PC-3 (cell line): ENCODE data around the gene NBPF1.

Experiments
- EZH2 ChIP-seq: fragments of 300-600 bp; sonication (generic); IDR thresholded peaks from one replicate; pipeline ENCODE4 v1.6.1; 2017; ENCODE audit warnings: antibody characterized with exemption, mild to moderate bottlenecking, low read length; ENCODE audit not compliant: unreplicated experiment
- EZH2phosphoT487 ChIP-seq: fragments of 300-600 bp; sonication (generic); IDR thresholded peaks from 2 replicates; pipeline ENCODE4 v1.6.1; 2018; ENCODE audit warnings: mild to moderate bottlenecking, antibody characterized with exemption, low read length, borderline replicate concordance
- TF ChIP-seq, protein P1 (sequence below): fragments of 300-600 bp; sonication (generic); conservative IDR thresholded peaks from 2 replicates; pipeline ENCODE4 v1.5.1; 2017; ENCODE audit warnings: antibody characterized with exemption, low read depth, mild to moderate bottlenecking, low read length

DNA sequence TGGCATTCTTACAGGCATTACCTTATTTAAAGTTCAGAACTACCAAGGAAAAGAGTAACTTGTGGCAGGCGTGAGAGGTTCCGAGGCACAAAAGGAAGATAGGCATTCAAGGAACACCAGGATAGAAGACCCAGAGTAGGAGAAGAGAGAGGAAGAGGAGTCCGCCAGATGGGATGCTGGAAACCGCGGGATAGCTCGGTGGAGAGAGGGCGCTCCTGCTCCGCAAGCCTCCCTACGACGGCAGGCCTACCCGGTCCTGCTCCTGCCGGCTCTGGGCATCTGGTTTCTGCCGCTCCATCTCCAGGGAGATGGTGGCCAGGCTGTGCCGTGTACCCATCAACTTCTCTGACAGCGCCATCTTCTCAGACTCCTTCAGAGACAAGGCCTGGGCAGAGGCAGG lies 5.4 kb upstream of the NBPF1 start:
- TF ChIP-seq, protein P1, sequence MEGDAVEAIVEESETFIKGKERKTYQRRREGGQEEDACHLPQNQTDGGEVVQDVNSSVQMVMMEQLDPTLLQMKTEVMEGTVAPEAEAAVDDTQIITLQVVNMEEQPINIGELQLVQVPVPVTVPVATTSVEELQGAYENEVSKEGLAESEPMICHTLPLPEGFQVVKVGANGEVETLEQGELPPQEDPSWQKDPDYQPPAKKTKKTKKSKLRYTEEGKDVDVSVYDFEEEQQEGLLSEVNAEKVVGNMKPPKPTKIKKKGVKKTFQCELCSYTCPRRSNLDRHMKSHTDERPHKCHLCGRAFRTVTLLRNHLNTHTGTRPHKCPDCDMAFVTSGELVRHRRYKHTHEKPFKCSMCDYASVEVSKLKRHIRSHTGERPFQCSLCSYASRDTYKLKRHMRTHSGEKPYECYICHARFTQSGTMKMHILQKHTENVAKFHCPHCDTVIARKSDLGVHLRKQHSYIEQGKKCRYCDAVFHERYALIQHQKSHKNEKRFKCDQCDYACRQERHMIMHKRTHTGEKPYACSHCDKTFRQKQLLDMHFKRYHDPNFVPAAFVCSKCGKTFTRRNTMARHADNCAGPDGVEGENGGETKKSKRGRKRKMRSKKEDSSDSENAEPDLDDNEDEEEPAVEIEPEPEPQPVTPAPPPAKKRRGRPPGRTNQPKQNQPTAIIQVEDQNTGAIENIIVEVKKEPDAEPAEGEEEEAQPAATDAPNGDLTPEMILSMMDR: no peak
- no peak for TF ChIP-seq EZH2
- TF ChIP-seq EZH2phosphoT487: no peak
